ENCODE results near the gene IFITM1. TPM values are rescaled to one million over a fixed set of nuclear protein-coding genes. Genes with fewer than 3 reads are reported as not detected.
A peak's percentile ranks its signal among the peaks of the same experiment; 100 is the strongest.
"Not testable (repeated sequence)": the region's sequence is repeated elsewhere in the genome, so short reads cannot be mapped to it uniquely, and the experiment has no call there.

Gene IFITM1
- total RNA-seq, 1 donor = 76.4 TPM

- peak; percentile 88 for DNase-seq (ENCODE audit: low read depth)
- peak; percentile 78 for TF ChIP-seq CTCF (IDR thresholded peaks at IDR 0.05; ENCODE audit: insufficient read depth, low read depth, low read length)
- H3K4me3 ChIP-seq (ENCODE audit: low read depth, low read length) = no peak overlapping the region
These were observed 8.7 kb upstream of the IFITM1 start for GRCh38 chr11:304915-305843.

GRCh38 chr11:305844-306211, 8.0 kb upstream of the IFITM1 start:
- no peak for DNase-seq (ENCODE audit: low read depth)
- TF ChIP-seq CTCF (IDR thresholded peaks at IDR 0.05; ENCODE audit: insufficient read depth, low read depth, low read length) = no peak
- no peak overlapping the region for H3K4me3 ChIP-seq (ENCODE audit: low read depth, low read length)

GRCh38 chr11:306645-307371, 7.0 kb upstream of the IFITM1 start:
- no peak for DNase-seq (ENCODE audit: low read depth)
- H3K4me3 ChIP-seq (ENCODE audit: low read depth, low read length) = no peak overlapping the region
- no peak for TF ChIP-seq CTCF (IDR thresholded peaks at IDR 0.05; ENCODE audit: insufficient read depth, low read depth, low read length)

GRCh38 chr11:307766-308708, 5.8 kb upstream of the IFITM1 start, which contains the start of gene IFITM2:
TSS of gene IFITM2 (plus strand) at chr11:307816. CDS start at chr11:308193, 377 bp downstream.
- peak within 1 kb of the TSS; percentile 67 for H3K4me3 ChIP-seq (ENCODE audit: low read depth, low read length)
- peak; percentile 95 for DNase-seq (ENCODE audit: low read depth)

- DNase-seq (ENCODE audit: low read depth) = not testable (repeated sequence)
- H3K4me3 ChIP-seq (ENCODE audit: low read depth, low read length) = peak overlapping the region; percentile 67
These were observed 4.8 kb upstream of the IFITM1 start for GRCh38 chr11:308740-309665.

- H3K4me3 ChIP-seq (ENCODE audit: low read depth, low read length) = peak overlapping the region; percentile 67
- DNase-seq (ENCODE audit: low read depth) = not testable (repeated sequence)
These were observed 3.8 kb upstream of the IFITM1 start for GRCh38 chr11:309979-310572.

- peak overlapping the region; percentile 37 for H3K4me3 ChIP-seq (ENCODE audit: low read depth, low read length)
These were observed 2.7 kb upstream of the IFITM1 start for GRCh38 chr11:311013-311748.

More at GRCh38 chr11:311013-311748, 2.7 kb upstream of the IFITM1 start:
- not testable (repeated sequence) for DNase-seq (ENCODE audit: low read depth)

All from fibroblast of villous mesenchyme (primary cell).